ENCODE results near the gene HOXC9.
A peak's percentile ranks its signal among the peaks of the same experiment; 100 is the strongest.

HOXC9 gene

DNA sequence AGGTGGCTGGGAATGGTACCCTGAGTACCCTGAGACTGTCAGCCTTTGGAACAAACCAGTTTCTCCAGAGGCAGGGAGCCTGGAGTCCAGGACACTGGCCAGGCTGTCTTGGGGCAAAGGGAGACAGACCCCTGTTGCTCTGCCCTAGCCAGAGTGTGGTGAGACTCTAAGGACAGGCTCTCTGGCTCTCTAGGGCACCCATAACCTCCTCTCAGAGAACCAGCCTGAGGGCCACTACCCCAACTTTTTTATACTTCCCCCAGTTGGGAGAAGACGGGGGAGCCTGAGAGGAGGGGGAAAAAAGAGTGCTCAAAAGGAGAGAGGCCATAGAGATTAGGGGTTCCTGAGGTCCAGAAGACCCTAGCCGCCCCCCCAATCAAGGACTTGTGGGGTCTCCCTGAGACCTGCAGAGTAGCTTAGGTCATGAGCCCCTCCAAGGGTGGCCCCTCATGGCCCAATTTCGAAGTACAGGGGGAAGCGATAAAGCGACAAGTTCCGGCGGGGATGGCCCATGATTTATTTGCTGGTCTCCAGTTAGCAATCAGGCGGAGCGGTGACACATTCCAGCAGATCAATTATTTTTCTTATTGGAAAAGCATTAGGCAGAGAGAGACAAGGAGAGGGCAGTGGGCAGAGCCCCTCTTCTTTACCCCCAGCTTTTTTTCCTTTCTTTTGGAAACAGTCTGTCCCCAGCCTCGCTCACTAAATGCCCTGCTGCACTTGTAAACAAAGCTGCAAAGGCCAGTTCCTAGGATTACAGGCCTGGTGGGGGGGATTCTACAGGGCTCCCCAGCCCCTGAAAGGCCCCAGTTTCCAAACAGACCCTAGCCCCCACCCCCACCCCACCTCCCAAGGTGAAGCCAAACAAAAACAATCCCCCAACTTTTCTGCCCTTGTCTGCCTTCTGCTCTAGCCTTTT is 10.4 kb downstream of the HOXC9 start:
- Histone ChIP-seq H3K9me3 (ENCODE audit: control insufficient read depth, insufficient read depth, low read depth, low read length) (no peaks in the 10 kb centered on the region), H3K4me3 (ENCODE audit: low read depth, low read length) (no peak overlapping the region), H3K27ac (ENCODE audit: extremely low read depth, low read depth, low read length) (peak overlapping the region; percentile 93), H3K36me3 (ENCODE audit: control insufficient read depth in 2 of 2, insufficient read depth in 1 of 2, low read length in 2 of 2) (no peaks in the 10 kb centered on the region), H3K4me1 (ENCODE audit: control insufficient read depth, insufficient read depth, low read length) (peaks cover 40% of the 10 kb centered on the region)
- CTCF ChIA-PET: interaction anchor here (0.5 to 7.9 kb wide), 5 partner anchors 11 to 204 kb away, joined by 3 to 111 read pairs (median 11); no protein-coding TSS in a partner anchor
- POLR2A ChIA-PET: interaction anchor here (2.6 kb wide), 1 partner anchor 7 kb away, joined by 39 read pairs; no protein-coding TSS in a partner anchor
- TF ChIP-seq WT1 (tag by site-specific recombination; IDR thresholded peaks at IDR 0.05) (no peak), ZNF112 (tag by site-specific recombination; IDR thresholded peaks at IDR 0.05) (no peak), ZNF621 (tag by site-specific recombination; IDR thresholded peaks at IDR 0.05) (no peak), SALL2 (tag by site-specific recombination; IDR thresholded peaks at IDR 0.05; ENCODE audit: borderline replicate concordance) (no peak), ZNF626 (tag by site-specific recombination; IDR thresholded peaks at IDR 0.05) (no peak), ZNF473 (tag by site-specific recombination; IDR thresholded peaks at IDR 0.05) (no peak), ZNF843 (tag by site-specific recombination; IDR thresholded peaks at IDR 0.05) (no peak), ZNF248 (tag by site-specific recombination; IDR thresholded peaks at IDR 0.05) (no peak), ZNF335 (tag by site-specific recombination; conservative IDR thresholded peaks at IDR 0.05) (peak; percentile 48), ZXDB (tag by site-specific recombination; IDR thresholded peaks at IDR 0.05) (peak; percentile 73), ZBTB8A (tag by site-specific recombination; IDR thresholded peaks at IDR 0.05) (peak; percentile 70), ZNF596 (tag by site-specific recombination; IDR thresholded peaks at IDR 0.05) (peak; percentile 53), ZNF423 (tag by site-specific recombination; IDR thresholded peaks at IDR 0.05) (no peak), ZNF660 (tag by site-specific recombination; IDR thresholded peaks at IDR 0.05) (peak; percentile 40; the same call in 1 of the 2 replicates), ZNF701 (tag by site-specific recombination; IDR thresholded peaks at IDR 0.05) (no peak), SP2 (tag by site-specific recombination; IDR thresholded peaks at IDR 0.05) (peak; percentile 33; the same call in 1 of the 2 replicates), ZBTB20 (tag by site-specific recombination; IDR thresholded peaks at IDR 0.05) (peak; percentile 70; the same call in 1 of the 2 replicates), ZBTB7A (tag by site-specific recombination; IDR thresholded peaks at IDR 0.05; ENCODE audit: low read depth) (0 out of 2 replicates have a peak, but pooled peaks have one; percentile 48), ZNF664 (tag by site-specific recombination; IDR thresholded peaks at IDR 0.05) (no peak), ZFP41 (tag by site-specific recombination; IDR thresholded peaks at IDR 0.05; ENCODE audit: borderline replicate concordance) (no peak), ZNF223 (tag by site-specific recombination; IDR thresholded peaks at IDR 0.05) (no peak), ZEB2 (tag by site-specific recombination; IDR thresholded peaks at IDR 0.05) (peak; percentile 38; the same call in 1 of the 2 replicates), SP7 (tag by site-specific recombination; IDR thresholded peaks at IDR 0.05) (peak; percentile 66), ZNF585B (tag by site-specific recombination; IDR thresholded peaks at IDR 0.05) (no peak), HOXC10 (CRISPR knock-in tag; IDR thresholded peaks at IDR 0.05) (no peak), ZNF629 (tag by site-specific recombination; IDR thresholded peaks at IDR 0.05) (peak; percentile 15; the same call in 1 of the 2 replicates), ZNF501 (tag by site-specific recombination; IDR thresholded peaks at IDR 0.05) (no peak), GLIS1 (tag by site-specific recombination; IDR thresholded peaks at IDR 0.05) (peak; percentile 64), GLIS2 (tag by site-specific recombination; IDR thresholded peaks at IDR 0.05) (peak; percentile 59), ZNF16 (tag by site-specific recombination; IDR thresholded peaks at IDR 0.05; ENCODE audit: low read depth) (no peak), ZNF24 (tag by site-specific recombination; IDR thresholded peaks at IDR 0.05) (no peak), ZNF426 (tag by site-specific recombination; IDR thresholded peaks at IDR 0.05) (no peak), TRIM28 (IDR thresholded peaks at IDR 0.05; ENCODE audit: borderline replicate concordance, low read length) (no peak)
- TF ChIP-seq, protein P1, sequence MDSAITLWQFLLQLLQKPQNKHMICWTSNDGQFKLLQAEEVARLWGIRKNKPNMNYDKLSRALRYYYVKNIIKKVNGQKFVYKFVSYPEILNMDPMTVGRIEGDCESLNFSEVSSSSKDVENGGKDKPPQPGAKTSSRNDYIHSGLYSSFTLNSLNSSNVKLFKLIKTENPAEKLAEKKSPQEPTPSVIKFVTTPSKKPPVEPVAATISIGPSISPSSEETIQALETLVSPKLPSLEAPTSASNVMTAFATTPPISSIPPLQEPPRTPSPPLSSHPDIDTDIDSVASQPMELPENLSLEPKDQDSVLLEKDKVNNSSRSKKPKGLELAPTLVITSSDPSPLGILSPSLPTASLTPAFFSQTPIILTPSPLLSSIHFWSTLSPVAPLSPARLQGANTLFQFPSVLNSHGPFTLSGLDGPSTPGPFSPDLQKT (IDR thresholded peaks at IDR 0.05; ENCODE audit: borderline replicate concordance, low read depth, low read length): no peak
- TF ChIP-seq, protein P2, sequence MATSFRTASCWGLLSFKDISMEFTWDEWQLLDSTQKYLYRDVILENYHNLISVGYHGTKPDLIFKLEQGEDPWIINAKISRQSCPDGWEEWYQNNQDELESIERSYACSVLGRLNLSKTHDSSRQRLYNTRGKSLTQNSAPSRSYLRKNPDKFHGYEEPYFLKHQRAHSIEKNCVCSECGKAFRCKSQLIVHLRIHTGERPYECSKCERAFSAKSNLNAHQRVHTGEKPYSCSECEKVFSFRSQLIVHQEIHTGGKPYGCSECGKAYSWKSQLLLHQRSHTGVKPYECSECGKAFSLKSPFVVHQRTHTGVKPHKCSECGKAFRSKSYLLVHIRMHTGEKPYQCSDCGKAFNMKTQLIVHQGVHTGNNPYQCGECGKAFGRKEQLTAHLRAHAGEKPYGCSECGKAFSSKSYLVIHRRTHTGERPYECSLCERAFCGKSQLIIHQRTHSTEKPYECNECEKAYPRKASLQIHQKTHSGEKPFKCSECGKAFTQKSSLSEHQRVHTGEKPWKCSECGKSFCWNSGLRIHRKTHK (tag by site-specific recombination; IDR thresholded peaks at IDR 0.05): no peak
- TF ChIP-seq, protein P3, sequence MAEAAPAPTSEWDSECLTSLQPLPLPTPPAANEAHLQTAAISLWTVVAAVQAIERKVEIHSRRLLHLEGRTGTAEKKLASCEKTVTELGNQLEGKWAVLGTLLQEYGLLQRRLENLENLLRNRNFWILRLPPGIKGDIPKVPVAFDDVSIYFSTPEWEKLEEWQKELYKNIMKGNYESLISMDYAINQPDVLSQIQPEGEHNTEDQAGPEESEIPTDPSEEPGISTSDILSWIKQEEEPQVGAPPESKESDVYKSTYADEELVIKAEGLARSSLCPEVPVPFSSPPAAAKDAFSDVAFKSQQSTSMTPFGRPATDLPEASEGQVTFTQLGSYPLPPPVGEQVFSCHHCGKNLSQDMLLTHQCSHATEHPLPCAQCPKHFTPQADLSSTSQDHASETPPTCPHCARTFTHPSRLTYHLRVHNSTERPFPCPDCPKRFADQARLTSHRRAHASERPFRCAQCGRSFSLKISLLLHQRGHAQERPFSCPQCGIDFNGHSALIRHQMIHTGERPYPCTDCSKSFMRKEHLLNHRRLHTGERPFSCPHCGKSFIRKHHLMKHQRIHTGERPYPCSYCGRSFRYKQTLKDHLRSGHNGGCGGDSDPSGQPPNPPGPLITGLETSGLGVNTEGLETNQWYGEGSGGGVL (tag by site-specific recombination; IDR thresholded peaks at IDR 0.05): peak; percentile 25; the same call in 1 of the 2 replicates

Measured in HEK293 (cell line).